Epithelial cell of esophagus (primary cell): ENCODE results near the gene CD151.

ENCODE experiments used
- DNase-seq: peaks from one replicate; pipeline ENCODE4 v3.0.0; 2010; ENCODE audit warnings: low read depth
- H3K4me3 ChIP-seq: 2 replicates; pipeline ENCODE4 v1.5.1; 2011; ENCODE audit warnings: mild to moderate bottlenecking, low read length, control low read depth
- TF ChIP-seq, protein P1 (sequence below): IDR thresholded peaks from 2 replicates; pipeline ENCODE4 v1.5.1; 2011; ENCODE audit warnings: low read depth, mild to moderate bottlenecking, low read length, control low read depth, inconsistent platforms; ENCODE audit not compliant: insufficient read depth; ENCODE audit errors: missing control alignments

Gene CD151

GRCh38 chr11:862081-862661, 29.4 kb downstream of the CD151 start:
- TF ChIP-seq, protein P1, sequence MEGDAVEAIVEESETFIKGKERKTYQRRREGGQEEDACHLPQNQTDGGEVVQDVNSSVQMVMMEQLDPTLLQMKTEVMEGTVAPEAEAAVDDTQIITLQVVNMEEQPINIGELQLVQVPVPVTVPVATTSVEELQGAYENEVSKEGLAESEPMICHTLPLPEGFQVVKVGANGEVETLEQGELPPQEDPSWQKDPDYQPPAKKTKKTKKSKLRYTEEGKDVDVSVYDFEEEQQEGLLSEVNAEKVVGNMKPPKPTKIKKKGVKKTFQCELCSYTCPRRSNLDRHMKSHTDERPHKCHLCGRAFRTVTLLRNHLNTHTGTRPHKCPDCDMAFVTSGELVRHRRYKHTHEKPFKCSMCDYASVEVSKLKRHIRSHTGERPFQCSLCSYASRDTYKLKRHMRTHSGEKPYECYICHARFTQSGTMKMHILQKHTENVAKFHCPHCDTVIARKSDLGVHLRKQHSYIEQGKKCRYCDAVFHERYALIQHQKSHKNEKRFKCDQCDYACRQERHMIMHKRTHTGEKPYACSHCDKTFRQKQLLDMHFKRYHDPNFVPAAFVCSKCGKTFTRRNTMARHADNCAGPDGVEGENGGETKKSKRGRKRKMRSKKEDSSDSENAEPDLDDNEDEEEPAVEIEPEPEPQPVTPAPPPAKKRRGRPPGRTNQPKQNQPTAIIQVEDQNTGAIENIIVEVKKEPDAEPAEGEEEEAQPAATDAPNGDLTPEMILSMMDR = no peak
- no peak overlapping the region for H3K4me3 ChIP-seq
- DNase-seq = no peak

- no peak for DNase-seq
- H3K4me3 ChIP-seq = no peak overlapping the region
- TF ChIP-seq, protein P1 = no peak
Observed at GRCh38 chr11:862696-863022, 29.9 kb downstream of the CD151 start.

GRCh38 chr11:863023-863909, 30.5 kb downstream of the CD151 start:
- TF ChIP-seq, protein P1 = no peak
- DNase-seq = no peak
- H3K4me3 ChIP-seq = no peak overlapping the region

GRCh38 chr11:863910-864827, 31.4 kb downstream of the CD151 start:
- H3K4me3 ChIP-seq = no peak overlapping the region
- TF ChIP-seq, protein P1 = no peak
- no peak for DNase-seq

DNA sequence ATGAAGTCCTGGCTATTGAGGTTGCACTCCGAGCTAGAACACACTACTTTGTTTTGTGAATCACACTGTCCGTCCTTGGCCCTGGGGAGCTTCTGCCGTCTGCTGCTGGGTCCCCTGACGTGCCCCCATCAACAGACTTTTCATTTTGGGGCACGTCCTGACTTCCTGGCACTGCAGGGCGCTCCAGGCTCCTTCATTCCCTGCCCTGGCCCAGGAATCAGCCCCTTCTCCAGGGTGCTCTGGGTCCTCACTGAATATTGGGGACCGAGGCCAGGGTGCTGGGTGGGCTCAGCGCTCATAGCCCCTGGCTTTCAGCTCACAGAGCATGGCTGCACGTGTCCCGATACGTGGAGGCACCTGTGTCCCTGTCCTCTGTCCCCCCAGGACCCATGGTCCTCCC, 32.1 kb downstream of the CD151 start:
- TF ChIP-seq, protein P1 = no peak
- no peak overlapping the region for H3K4me3 ChIP-seq
- no peak for DNase-seq

DNA sequence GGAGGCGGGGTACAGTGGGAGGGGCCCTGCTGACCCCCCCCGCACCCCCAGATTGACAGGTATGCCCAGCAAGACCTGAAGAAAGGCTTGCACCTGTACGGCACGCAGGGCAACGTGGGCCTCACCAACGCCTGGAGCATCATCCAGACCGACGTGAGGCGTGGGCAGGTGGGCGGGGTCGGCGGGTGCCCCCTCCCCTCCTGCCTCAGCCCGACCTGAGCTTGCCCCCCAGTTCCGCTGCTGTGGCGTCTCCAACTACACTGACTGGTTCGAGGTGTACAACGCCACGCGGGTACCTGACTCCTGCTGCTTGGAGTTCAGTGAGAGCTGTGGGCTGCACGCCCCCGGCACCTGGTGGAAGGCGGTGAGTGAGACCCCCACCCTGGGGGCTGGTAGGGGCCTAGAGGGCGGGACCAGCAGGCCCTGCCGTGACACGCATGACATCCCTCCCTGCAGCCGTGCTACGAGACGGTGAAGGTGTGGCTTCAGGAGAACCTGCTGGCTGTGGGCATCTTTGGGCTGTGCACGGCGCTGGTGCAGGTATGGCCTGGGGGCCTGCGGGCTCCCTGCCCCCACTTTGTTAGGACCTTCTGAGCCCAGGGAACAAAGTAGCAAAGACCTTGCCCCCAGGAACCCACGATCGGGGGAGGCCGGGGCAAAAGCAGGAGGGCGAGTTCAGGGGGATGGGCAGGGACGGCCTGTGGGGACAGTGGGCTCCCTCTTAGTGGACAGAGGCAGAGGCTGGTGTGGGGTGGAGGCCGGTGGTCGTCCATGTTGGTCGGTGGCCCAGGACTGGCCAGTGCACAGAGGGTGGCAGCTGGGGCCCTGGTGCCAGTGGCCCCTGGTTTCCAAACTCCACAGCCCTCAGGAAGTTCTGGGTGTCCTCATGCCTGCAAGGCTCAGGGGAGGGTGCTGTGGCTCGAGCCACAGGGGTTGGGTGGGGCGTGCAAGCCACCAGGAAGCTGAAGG, 33.0 kb downstream of the CD151 start:
- TF ChIP-seq, protein P1 = no peak
- no peak overlapping the region for H3K4me3 ChIP-seq
- no peak for DNase-seq
